GM18520 (cell line): ENCODE results near the gene SETBP1.

Experiments
- ATAC-seq: cut with Tn5 transposase; IDR thresholded peaks from one replicate; pipeline ENCODE4 v1.9.1; 2021; ENCODE audit not compliant: unreplicated experiment

SETBP1 gene

GRCh38 chr18:44680273-44681075, at the start of gene SETBP1:
Gene SETBP1 (plus strand): TSS chr18:44680888. CDS start chr18:44701347, 20,459 bp downstream.
- ATAC-seq: no peak

GRCh38 chr18:44632469-44633145, 48.1 kb upstream of the SETBP1 start:
- ATAC-seq: no peak

GRCh38 chr18:44635546-44635945, 45.1 kb upstream of the SETBP1 start:
- no peak for ATAC-seq

- ATAC-seq: peak; percentile 53
Measured at GRCh38 chr18:44636241-44636640, 44.4 kb upstream of the SETBP1 start.

- ATAC-seq: peak; percentile 73
Measured at GRCh38 chr18:44637210-44638033, 43.3 kb upstream of the SETBP1 start.

- ATAC-seq: no peak
Measured at GRCh38 chr18:44638034-44638540, 42.6 kb upstream of the SETBP1 start.

- ATAC-seq: no peak
Measured at GRCh38 chr18:44638811-44639210, 41.9 kb upstream of the SETBP1 start.

GRCh38 chr18:44643004-44643403, 37.7 kb upstream of the SETBP1 start:
- no peak for ATAC-seq

GRCh38 chr18:44651478-44651877, 29.2 kb upstream of the SETBP1 start:
- ATAC-seq: no peak

- no peak for ATAC-seq
Measured at GRCh38 chr18:44651918-44652572, 28.6 kb upstream of the SETBP1 start.

GRCh38 chr18:44652722-44653121, 28.0 kb upstream of the SETBP1 start:
- no peak for ATAC-seq

- ATAC-seq: no peak
Measured at GRCh38 chr18:44654573-44654972, 26.1 kb upstream of the SETBP1 start.

- no peak for ATAC-seq
Measured at GRCh38 chr18:44655435-44655834, 25.3 kb upstream of the SETBP1 start.

GRCh38 chr18:44659771-44660170, 20.9 kb upstream of the SETBP1 start:
- ATAC-seq: no peak

GRCh38 chr18:44668270-44668975, 12.3 kb upstream of the SETBP1 start:
- ATAC-seq: no peak

- ATAC-seq: no peak
Measured at GRCh38 chr18:44671914-44672313, 8.8 kb upstream of the SETBP1 start.

- ATAC-seq: no peak
Measured at GRCh38 chr18:44672506-44672905, 8.2 kb upstream of the SETBP1 start.

- ATAC-seq: no peak
Measured at GRCh38 chr18:44673256-44673880, 7.3 kb upstream of the SETBP1 start.

- ATAC-seq: no peak
Measured at GRCh38 chr18:44677933-44678332, 2.8 kb upstream of the SETBP1 start.

GRCh38 chr18:44678725-44679055, 2.0 kb upstream of the SETBP1 start:
- no peak for ATAC-seq
